ENCODE data around the gene C1QB. TPM values are rescaled to one million over a fixed set of nuclear protein-coding genes. Genes with fewer than 3 reads are reported as not detected.

Gene C1QB
- total RNA-seq, 1 donor from 2014 or later, result 287 TPM

GRCh38 chr1:22708777-22709176, 55.7 kb downstream of the C1QB start:
- Histone ChIP-seq H3K4me1 (peaks cover 19% of the 10 kb centered on the region), H3K27ac (no peak overlapping the region), H3K27me3 (no peaks in the 10 kb centered on the region), H3K9me3 (no peaks in the 10 kb centered on the region), H3K36me3 (no peaks in the 10 kb centered on the region), H3K4me3 (no peak overlapping the region)
- TF ChIP-seq CTCF (IDR thresholded peaks at IDR 0.05) (no peak), POLR2A (IDR thresholded peaks at IDR 0.05) (no peak)
- intact Hi-C loops (cut with DNase I), result loop anchor here (10.0 kb wide), 1 partner anchor 186 kb away; no protein-coding TSS in a partner anchor
- no peak for DNase-seq (ENCODE audit: extremely low spot score in 2 of 2)

- H3K27ac ChIP-seq, result no peak overlapping the region
- no peak overlapping the region for H3K4me3 ChIP-seq
- no peaks in the 10 kb centered on the region for H3K36me3 ChIP-seq
- DNase-seq (ENCODE audit: extremely low spot score in 2 of 2), result no peak
- no peak for TF ChIP-seq CTCF (IDR thresholded peaks at IDR 0.05)
- no peak for TF ChIP-seq POLR2AphosphoS5 (IDR thresholded peaks at IDR 0.05; ENCODE audit: insufficient read depth in 1 of 2, low read depth in 1 of 2)
- TF ChIP-seq POLR2A (IDR thresholded peaks at IDR 0.05), result no peak
- intact Hi-C loops (cut with DNase I), result loop anchor here (10.0 kb wide), 1 partner anchor 186 kb away; no protein-coding TSS in a partner anchor
- H3K9me3 ChIP-seq, result no peaks in the 10 kb centered on the region
- H3K4me1 ChIP-seq, result peaks cover 19% of the 10 kb centered on the region
- no peaks in the 10 kb centered on the region for H3K27me3 ChIP-seq
These were observed 56.2 kb downstream of the C1QB start for GRCh38 chr1:22709227-22709626.

GRCh38 chr1:22709891-22710700, 57.1 kb downstream of the C1QB start:
- H3K4me1 ChIP-seq, result peaks cover 19% of the 10 kb centered on the region
- TF ChIP-seq CTCF (IDR thresholded peaks at IDR 0.05) (no peak), POLR2AphosphoS5 (IDR thresholded peaks at IDR 0.05; ENCODE audit: insufficient read depth in 1 of 2, low read depth in 1 of 2) (no peak), POLR2A (IDR thresholded peaks at IDR 0.05) (no peak)
- H3K4me3 ChIP-seq, result peak overlapping the region; percentile 34 to 57
- DNase-seq (ENCODE audit: extremely low spot score in 2 of 2), result no peak
- H3K27ac ChIP-seq, result no peak overlapping the region
- intact Hi-C loops (cut with DNase I), result loop anchor here (10.0 kb wide), 1 partner anchor 185 kb away; no protein-coding TSS in a partner anchor
- H3K36me3 ChIP-seq, result no peaks in the 10 kb centered on the region
- H3K27me3 ChIP-seq, result no peaks in the 10 kb centered on the region
- H3K9me3 ChIP-seq, result no peaks in the 10 kb centered on the region

- no peaks in the 10 kb centered on the region for H3K27me3 ChIP-seq
- no peak for DNase-seq (ENCODE audit: extremely low spot score in 2 of 2)
- intact Hi-C loops (cut with DNase I), result no loop called here
These were observed 57.6 kb downstream of the C1QB start, which contains the start of gene EPHB2 for GRCh38 chr1:22710701-22711049. TSS of gene EPHB2 (plus strand) at chr1:22710839. CDS start at chr1:22710983, 144 bp downstream.

More at GRCh38 chr1:22710701-22711049, 57.6 kb downstream of the C1QB start, which contains the start of gene EPHB2:
- TF ChIP-seq CTCF (IDR thresholded peaks at IDR 0.05) (no peak), POLR2A (IDR thresholded peaks at IDR 0.05) (no peak), POLR2AphosphoS5 (IDR thresholded peaks at IDR 0.05; ENCODE audit: insufficient read depth in 1 of 2, low read depth in 1 of 2) (no peak)
- Histone ChIP-seq H3K9me3 (no peaks in the 10 kb centered on the region), H3K4me3 (peak within 1 kb of the TSS; percentile 35 to 57), H3K27ac (no peak within 1 kb of the TSS), H3K36me3 (no peaks in the 10 kb centered on the region), H3K4me1 (peaks cover 19% of the 10 kb centered on the region)

Measured in vagina (tissue), 2 donors.